Stimulated activated CD8-positive, alpha-beta memory T cell treated with anti-CD3 and anti-CD28 coated beads, Interleukin-2, amount 100 ng/mL, for 48 hours (primary cell): ENCODE measurements around the gene GPR89A.
"Not testable (repeated sequence)": the region's sequence is repeated elsewhere in the genome, so short reads cannot be mapped to it uniquely, and the experiment has no call there.

Experiments used
- DNase-seq, 2 donors: peaks; one replicate each; pipeline ENCODE4 v3.0.0-alpha.2; 2020; ENCODE audit warnings: low read depth in 2 of 2

Gene GPR89A

DNA sequence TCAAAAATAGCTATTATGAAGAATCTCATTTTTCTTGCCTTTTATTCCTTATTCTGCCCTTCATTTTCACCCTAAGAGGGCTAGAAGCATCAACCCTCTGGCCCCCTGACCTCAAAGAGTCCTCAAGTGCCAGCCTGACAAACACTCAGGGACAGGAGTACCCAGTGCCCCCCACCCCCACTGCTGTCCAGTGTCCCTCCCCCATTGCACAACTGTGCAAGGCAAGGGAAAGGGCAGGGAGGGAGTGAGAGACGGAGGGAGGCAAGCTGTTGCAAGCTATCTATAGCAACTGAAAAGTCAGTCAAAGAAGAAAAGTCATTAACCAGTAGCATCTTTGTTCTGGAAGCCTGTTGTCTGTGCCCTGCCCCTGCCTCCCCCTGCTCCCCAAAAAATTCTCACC lies 78.3 kb downstream of the GPR89A start:
- DNase-seq, result not testable (repeated sequence)

- DNase-seq, result no peak
Measured at GRCh38 chr1:145688328-145688727, 80.5 kb downstream of the GPR89A start.

- DNase-seq, result no peak
Measured at GRCh38 chr1:145688924-145689323, 81.1 kb downstream of the GPR89A start.

DNA sequence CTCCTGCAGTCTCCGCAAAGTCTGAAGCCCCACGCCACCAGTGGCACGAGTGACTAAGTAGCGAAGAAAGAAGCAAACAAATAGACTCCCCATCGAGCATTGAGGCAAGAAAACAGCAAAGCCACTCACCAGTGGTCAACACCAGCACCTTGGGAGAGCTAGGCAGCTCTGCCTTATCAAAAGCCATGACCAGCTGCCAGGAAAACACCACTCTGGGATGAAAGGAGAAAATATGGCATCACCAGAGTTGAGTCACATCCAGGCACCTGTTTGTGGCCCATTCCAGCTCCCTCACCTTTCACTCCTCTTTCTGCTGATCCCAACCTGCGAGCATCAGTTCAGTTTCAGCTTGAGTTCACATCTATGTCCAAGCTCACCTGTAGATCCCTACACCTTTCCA lies 82.1 kb downstream of the GPR89A start:
- DNase-seq, result no peak

DNA sequence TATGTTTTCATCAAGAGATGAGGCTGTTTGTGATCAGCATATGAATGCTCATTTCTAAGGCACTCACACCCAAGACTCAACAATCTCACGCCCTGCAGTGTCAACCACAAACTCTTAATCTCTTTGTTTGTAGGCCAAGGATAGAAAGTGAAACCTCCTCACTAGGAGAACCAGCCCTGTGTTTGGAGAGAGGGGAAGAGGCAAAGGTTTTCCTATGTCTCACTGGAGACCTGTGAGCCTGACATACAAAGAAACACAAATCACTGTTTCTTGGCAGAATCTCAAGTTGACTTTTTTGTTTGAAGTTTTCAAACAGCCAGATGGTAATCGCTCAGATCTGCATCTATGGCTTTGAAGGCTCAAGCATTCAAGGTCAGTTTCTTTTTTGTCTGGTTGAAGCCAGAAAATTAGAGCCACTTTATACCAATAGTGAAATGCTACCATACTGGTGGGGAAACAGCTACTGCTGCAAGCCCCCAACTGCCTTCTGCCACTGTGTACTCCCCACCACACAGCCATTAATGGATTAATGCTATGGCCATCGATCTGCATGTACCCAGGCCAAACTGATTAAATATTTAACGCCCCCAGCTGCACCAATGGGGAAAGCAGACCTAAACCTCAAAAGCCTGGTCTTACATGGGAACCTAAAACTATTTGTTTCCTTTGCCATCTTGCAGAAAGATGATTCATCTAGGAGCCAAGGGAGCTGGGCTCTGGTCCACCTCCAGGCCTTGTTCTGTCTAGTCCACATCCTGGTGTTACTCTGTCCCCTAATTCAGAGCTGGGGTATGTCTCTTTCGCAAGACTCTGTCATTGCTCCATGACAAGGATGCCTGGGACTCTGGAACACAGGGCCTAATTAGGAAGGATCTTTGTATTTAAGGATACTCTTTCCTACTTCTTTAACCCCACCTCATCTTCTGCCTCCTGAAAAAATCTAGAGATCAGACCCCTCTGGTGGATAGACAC lies 83.1 kb downstream of the GPR89A start:
- DNase-seq, result peak; percentile 6 to 11

- no peak for DNase-seq
Measured at GRCh38 chr1:145692785-145693443, 85.1 kb downstream of the GPR89A start.

DNA sequence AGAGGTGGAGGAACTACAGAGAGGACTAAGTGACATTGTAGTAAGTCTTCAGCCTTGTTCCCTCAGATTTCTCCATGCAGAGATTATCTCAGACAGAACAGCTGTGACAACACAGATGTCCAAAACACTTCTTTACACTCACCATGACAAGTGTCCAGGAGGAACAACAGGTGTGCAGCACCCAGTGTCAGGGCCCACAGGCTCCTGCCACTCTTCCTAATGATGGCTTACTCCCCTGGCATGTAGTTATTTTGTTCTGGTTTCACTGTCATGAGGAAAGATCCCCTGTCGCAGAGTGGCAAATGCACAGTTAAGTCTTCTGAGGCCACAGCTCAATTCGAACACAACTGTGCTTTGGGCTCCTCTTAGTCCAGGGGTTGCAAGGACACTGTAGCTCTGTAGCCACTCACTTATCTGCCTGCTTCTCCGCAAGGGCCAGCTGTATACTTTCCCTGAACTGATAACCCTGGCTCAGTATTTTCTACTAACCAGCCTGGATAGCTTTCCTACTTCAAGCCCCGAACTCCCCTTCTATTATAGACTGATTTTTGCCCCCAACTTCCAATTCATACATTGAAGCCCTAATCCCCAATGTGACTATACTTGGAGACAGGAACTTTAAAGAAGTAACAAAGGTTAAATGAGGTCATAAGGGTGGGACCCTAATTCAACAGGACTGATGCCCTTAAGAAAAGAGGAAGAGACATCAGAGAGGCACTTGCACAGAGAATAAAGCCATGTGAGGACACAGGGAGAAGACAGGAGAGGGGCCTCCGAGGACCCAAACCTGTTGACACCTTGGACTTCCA lies 88.2 kb downstream of the GPR89A start:
- DNase-seq, result no peak

DNA sequence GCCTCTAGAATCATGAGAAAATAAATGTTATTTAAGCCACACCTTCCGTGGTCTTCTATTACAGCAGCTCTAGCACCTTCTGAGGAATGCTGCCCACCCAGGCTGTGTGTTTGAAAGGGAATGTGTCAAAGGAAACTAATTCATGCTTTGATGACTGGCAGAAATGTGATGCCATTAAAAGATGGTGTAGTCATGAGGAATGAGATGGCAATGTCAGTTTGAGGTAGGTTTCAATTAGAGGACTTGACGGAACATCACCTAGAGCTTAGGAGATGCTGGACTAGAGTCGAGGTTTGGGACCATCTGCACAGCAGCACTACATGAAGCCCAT lies 88.8 kb downstream of the GPR89A start:
- DNase-seq, result no peak

DNA sequence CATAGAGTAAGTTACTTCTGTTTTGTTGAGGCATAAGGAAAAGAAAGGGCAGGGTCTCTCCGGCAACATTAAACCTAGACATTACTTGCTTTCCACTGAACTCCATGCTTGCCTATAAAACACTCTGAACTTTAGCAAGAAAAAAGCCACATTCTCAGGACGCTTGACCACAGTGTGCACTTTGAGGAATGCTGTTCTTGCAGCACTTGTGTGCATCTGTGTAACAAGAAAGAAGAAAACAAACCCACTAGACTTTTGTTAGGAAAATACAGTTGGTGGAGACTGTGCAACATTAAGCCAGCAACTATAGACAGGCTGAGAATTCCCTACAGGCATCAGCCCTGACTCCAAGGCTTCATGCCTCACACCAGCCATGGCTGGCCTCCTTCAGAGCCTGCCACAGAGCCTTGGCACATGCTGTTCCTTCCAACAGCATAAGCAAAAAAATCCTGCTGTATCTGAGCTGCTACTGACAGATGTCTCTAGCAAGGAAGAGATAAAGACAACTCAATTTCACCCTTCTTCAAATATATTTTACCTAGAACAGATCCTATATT lies 93.6 kb downstream of the GPR89A start:
- DNase-seq, result no peak

GRCh38 chr1:145702052-145702451 lies 94.3 kb downstream of the GPR89A start:
- no peak for DNase-seq

- no peak for DNase-seq
Measured at GRCh38 chr1:145702826-145703225, 95.0 kb downstream of the GPR89A start.

GRCh38 chr1:145705622-145706021 lies 97.8 kb downstream of the GPR89A start:
- DNase-seq, result no peak

DNA sequence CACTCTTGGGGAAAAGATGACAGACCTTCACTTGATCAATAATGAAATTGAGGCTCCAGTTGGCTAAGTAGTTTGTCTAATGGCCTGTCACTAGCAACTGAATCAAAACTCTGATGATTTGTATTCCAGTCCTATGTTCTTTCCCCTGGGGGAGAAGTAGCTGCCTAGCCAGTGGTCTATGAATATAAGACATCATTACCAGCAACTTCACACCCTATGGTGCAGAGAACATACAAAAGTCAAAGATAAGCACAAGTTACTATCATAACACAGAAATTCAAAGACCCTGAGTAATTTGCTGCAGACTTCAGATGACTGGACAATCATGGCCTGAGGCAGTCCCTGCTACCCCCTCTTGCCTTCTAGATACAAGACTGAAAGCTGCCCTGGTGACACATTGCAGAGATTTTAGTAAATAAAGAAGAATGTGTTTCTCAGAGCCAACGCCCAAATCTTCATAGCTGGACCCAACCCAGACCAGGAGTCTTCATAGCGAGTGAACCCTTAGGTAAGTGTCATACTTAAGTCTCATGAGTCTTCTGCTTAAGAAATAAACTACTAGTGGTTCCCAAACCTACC lies 98.4 kb downstream of the GPR89A start:
- no peak for DNase-seq

GRCh38 chr1:145707183-145707867 lies 99.5 kb downstream of the GPR89A start, which contains the start of gene PDZK1:
Gene PDZK1 (minus strand): TSS chr1:145707368. CDS start chr1:145688021, 19,347 bp downstream.
- no peak for DNase-seq

- no peak for DNase-seq
Measured at GRCh38 chr1:145708063-145708462, 100.3 kb downstream of the GPR89A start.

DNA sequence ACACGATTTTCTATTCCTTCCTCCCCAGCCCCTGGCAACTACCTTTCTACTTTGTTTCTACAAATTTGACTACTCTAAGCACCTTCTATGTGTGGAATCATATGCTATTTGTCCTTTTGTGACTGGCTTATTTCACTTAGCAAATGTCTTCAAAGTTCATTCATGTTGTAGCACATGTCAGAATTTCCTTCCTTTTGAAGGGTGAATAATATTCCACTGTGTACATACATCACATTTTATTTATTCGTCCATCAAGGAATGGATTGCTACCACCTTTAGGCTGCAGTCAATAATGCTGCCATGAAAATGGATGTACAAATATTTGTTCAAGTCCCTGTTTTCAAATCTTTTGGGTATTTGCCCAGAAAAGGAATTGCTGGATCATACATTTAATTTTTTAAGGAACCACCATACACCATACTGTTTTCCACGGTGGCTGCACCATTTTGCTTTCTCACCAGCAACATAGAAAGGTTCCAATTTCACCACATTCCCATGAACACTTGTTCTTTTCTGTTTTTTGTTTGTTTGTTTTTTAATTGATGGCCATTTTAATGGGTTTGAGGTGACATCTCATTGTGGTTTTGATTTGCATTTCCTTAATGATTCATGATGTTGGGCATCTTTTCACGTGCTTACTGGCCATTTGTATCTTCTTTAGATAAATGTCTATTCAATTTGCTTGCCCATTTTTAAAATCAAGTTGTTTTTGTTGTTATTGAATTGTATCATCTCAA lies 102.7 kb downstream of the GPR89A start:
- DNase-seq, result no peak

GRCh38 chr1:145711213-145711651 lies 103.4 kb downstream of the GPR89A start:
- no peak for DNase-seq

DNA sequence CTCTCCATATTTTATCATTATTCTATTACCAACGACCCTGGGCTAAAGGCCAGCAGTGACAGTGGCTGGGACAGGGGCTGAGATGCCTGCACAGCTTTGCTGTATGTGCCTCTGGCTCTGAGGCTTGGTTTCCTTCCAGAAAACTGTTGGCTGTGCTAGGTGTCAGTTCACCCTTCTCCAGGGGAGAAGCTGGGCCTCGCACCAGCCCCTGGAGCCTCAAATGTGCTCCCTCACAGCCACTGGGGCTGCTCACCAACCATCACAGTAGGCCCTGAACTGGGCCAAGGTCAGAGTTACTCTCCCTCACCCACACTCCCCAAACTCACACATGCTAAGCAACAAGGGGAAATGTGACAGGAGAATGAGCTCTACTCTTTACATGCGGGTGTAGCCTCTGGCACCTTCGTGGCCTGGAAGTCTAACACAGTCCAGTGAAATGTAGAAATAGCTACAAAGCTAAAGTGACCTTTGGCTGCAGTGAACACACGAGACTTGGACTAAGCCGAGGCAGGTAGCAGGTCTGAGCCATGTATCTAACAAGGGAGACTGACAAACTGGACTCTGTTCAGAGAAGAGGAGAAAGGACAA lies 106.8 kb downstream of the GPR89A start:
- no peak for DNase-seq

DNA sequence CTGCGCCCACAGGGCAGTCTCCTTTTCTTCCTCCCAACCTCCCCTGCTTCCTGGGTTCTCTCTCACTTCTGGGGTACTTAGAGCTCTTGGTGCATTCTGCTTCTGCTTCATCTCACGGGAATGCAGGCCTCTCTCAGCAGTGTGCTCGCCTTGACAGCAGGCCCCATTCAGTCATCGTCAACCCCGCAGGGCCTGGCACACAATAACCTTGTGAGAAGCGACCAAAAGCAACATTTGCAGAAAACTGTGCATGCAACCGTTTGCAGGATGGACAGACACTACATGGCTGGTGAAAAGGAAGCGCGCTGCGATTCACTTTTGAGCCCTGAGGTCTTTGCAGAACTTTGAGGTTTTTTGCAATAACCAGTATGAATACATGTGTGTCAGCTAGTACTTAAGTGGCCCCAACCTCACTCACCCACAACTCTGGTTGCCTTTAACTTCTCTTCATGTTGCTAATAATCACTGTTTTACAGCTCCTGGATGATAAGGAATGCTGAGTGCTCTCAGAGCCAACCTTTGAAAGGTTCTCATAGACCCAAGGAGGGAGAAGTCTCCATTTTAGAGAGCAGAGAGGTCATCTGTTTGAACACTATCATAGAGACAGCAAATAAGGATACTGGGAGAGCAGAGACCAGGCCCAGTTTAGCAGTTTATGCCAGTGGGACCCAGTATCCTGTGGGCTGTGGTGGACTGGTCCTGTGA lies 109.0 kb downstream of the GPR89A start:
- DNase-seq, result no peak
